Globus pallidus (tissue), 1 donor: ENCODE data around the gene CNTNAP3.
"Not testable (repeated sequence)": the region's sequence is repeated elsewhere in the genome, so short reads cannot be mapped to it uniquely, and the experiment has no call there.

Source experiments
- DNase-seq: peaks from one replicate; pipeline ENCODE4 v3.0.0-alpha.2; 2015; ENCODE audit warnings: low spot score

CNTNAP3 gene

GRCh38 chr9:39287980-39288379 is at the start of gene CNTNAP3:
Gene CNTNAP3, minus strand, starts transcription at chr9:39288167. Its CDS starts 103 bp downstream, at chr9:39288064.
- DNase-seq: not testable (repeated sequence)

- DNase-seq: not testable (repeated sequence)
Measured at GRCh38 chr9:39279995-39280394, 8.0 kb downstream of the CNTNAP3 start.

- not testable (repeated sequence) for DNase-seq
Measured at GRCh38 chr9:39242513-39242912, 45.5 kb downstream of the CNTNAP3 start.

GRCh38 chr9:39232130-39232991 is 55.6 kb downstream of the CNTNAP3 start:
- DNase-seq: not testable (repeated sequence)

GRCh38 chr9:39215976-39216375 is 72.0 kb downstream of the CNTNAP3 start:
- not testable (repeated sequence) for DNase-seq

- DNase-seq: not testable (repeated sequence)
Measured at GRCh38 chr9:39209773-39210172, 78.2 kb downstream of the CNTNAP3 start.

- DNase-seq: not testable (repeated sequence)
Measured at GRCh38 chr9:39206643-39207042, 81.3 kb downstream of the CNTNAP3 start.

GRCh38 chr9:39205842-39206241 is 82.1 kb downstream of the CNTNAP3 start:
- DNase-seq: not testable (repeated sequence)

- not testable (repeated sequence) for DNase-seq
Measured at GRCh38 chr9:39200412-39200811, 87.6 kb downstream of the CNTNAP3 start.

GRCh38 chr9:39198000-39198709 is 89.8 kb downstream of the CNTNAP3 start:
- DNase-seq: not testable (repeated sequence)

- not testable (repeated sequence) for DNase-seq
Measured at GRCh38 chr9:39171370-39171769, 116.6 kb downstream of the CNTNAP3 start.

- DNase-seq: not testable (repeated sequence)
Measured at GRCh38 chr9:39157714-39158113, 130.3 kb downstream of the CNTNAP3 start.

GRCh38 chr9:39132826-39133552 is 155.0 kb downstream of the CNTNAP3 start:
- not testable (repeated sequence) for DNase-seq

- DNase-seq: not testable (repeated sequence)
Measured at GRCh38 chr9:39121401-39121800, 166.6 kb downstream of the CNTNAP3 start.

- DNase-seq: not testable (repeated sequence)
Measured at GRCh38 chr9:39111746-39112145, 176.2 kb downstream of the CNTNAP3 start.

- DNase-seq: no peak
Measured at GRCh38 chr9:39108145-39108544, 179.8 kb downstream of the CNTNAP3 start.

- DNase-seq: not testable (repeated sequence)
Measured at GRCh38 chr9:39097208-39097607, 190.8 kb downstream of the CNTNAP3 start.

- not testable (repeated sequence) for DNase-seq
Measured at GRCh38 chr9:39085311-39085710, 202.7 kb downstream of the CNTNAP3 start.

GRCh38 chr9:39082574-39082973 is 205.4 kb downstream of the CNTNAP3 start:
- DNase-seq: not testable (repeated sequence)

GRCh38 chr9:39080081-39080480 is 207.9 kb downstream of the CNTNAP3 start:
- not testable (repeated sequence) for DNase-seq

GRCh38 chr9:39078621-39079256 is 209.2 kb downstream of the CNTNAP3 start:
- DNase-seq: not testable (repeated sequence)

- not testable (repeated sequence) for DNase-seq
Measured at GRCh38 chr9:39073537-39073936, 214.4 kb downstream of the CNTNAP3 start.
